ENCODE results near the gene CTRB1. TPM values are rescaled to one million over a fixed set of nuclear protein-coding genes. Genes with fewer than 3 reads are reported as not detected.

The CTRB1 gene
- total RNA-seq, 1 donor from 2014 or later, result not detected

DNA sequence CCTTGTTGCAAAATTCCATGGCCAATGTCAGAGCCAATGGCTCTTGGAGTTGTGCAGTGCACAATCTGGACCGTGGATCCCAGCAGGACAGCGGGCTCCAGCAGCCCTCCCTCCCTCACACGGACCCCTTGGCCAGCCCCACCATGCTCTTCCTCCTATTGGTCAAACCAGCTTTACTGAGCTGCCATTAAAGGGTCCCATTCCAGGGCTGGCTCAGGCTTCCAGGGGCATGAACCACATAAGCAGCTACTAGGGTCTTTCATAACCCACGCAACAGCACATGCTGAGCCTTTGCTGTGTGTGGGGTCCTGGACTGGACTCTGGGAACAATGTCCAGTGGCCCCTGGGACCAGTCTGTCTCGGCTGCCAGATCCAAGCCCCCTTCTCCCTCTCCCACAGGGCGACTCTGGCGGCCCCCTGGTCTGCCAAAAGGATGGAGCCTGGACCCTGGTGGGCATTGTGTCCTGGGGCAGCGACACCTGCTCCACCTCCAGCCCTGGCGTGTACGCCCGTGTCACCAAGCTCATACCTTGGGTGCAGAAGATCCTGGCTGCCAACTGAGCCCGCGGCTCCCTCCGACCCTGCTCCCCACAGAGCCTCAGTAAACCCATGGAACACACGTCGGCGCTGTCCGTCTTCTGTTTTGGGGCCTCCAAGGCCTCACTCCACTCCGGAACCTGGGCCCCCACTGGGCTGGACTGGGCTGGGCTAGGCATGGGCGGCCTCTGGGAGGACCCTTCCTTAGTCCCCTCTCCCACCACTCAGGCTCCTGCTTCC, 5.7 kb downstream of the CTRB1 start:
- peaks cover 8% of the 10 kb centered on the region for H3K36me3 Mint-ChIP-seq (ENCODE audit: low read depth, unreplicated experiment)
- H3K9me3 Mint-ChIP-seq (ENCODE audit: unreplicated experiment), result no peaks in the 10 kb centered on the region
- H3K27ac Mint-ChIP-seq (ENCODE audit: unreplicated experiment), result peak overlapping the region; percentile 88
- no peak for DNase-seq (ENCODE audit: low spot score)
- H3K4me1 Mint-ChIP-seq (ENCODE audit: unreplicated experiment), result peaks cover 7% of the 10 kb centered on the region
- H3K4me3 Mint-ChIP-seq (ENCODE audit: unreplicated experiment), result peak overlapping the region; percentile 42
- H3K27me3 Mint-ChIP-seq (ENCODE audit: unreplicated experiment), result peaks cover 29% of the 10 kb centered on the region
- TF ChIP-seq, protein P1, sequence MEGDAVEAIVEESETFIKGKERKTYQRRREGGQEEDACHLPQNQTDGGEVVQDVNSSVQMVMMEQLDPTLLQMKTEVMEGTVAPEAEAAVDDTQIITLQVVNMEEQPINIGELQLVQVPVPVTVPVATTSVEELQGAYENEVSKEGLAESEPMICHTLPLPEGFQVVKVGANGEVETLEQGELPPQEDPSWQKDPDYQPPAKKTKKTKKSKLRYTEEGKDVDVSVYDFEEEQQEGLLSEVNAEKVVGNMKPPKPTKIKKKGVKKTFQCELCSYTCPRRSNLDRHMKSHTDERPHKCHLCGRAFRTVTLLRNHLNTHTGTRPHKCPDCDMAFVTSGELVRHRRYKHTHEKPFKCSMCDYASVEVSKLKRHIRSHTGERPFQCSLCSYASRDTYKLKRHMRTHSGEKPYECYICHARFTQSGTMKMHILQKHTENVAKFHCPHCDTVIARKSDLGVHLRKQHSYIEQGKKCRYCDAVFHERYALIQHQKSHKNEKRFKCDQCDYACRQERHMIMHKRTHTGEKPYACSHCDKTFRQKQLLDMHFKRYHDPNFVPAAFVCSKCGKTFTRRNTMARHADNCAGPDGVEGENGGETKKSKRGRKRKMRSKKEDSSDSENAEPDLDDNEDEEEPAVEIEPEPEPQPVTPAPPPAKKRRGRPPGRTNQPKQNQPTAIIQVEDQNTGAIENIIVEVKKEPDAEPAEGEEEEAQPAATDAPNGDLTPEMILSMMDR (IDR thresholded peaks at IDR 0.05; ENCODE audit: unreplicated experiment), result no peak

DNA sequence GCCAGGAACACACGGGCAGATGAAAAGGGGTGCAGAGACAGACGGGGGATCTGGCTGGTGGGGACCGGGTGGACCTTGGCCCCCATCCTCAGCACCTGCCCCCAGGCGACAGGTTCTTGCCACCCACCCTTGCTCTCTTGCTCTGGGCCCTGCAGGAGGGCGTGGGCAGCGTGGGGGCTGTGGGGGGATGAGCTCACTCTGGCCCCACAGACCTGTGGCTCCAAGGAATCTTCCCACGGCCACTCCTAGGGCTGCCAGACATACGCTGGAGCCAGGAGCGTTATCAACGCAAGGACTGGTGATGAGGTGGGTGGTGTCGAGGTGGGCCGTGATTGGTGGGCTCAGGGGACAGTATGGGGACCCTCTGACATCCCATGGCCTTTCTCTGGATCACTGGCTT, 6.3 kb downstream of the CTRB1 start:
- H3K4me1 Mint-ChIP-seq (ENCODE audit: unreplicated experiment), result peaks cover 7% of the 10 kb centered on the region
- peaks cover 29% of the 10 kb centered on the region for H3K27me3 Mint-ChIP-seq (ENCODE audit: unreplicated experiment)
- TF ChIP-seq, protein P1 (IDR thresholded peaks at IDR 0.05; ENCODE audit: unreplicated experiment), result no peak
- no peak for DNase-seq (ENCODE audit: low spot score)
- H3K36me3 Mint-ChIP-seq (ENCODE audit: low read depth, unreplicated experiment), result peaks cover 8% of the 10 kb centered on the region
- H3K4me3 Mint-ChIP-seq (ENCODE audit: unreplicated experiment), result no peak overlapping the region
- no peaks in the 10 kb centered on the region for H3K9me3 Mint-ChIP-seq (ENCODE audit: unreplicated experiment)
- H3K27ac Mint-ChIP-seq (ENCODE audit: unreplicated experiment), result peak overlapping the region; percentile 80

DNA sequence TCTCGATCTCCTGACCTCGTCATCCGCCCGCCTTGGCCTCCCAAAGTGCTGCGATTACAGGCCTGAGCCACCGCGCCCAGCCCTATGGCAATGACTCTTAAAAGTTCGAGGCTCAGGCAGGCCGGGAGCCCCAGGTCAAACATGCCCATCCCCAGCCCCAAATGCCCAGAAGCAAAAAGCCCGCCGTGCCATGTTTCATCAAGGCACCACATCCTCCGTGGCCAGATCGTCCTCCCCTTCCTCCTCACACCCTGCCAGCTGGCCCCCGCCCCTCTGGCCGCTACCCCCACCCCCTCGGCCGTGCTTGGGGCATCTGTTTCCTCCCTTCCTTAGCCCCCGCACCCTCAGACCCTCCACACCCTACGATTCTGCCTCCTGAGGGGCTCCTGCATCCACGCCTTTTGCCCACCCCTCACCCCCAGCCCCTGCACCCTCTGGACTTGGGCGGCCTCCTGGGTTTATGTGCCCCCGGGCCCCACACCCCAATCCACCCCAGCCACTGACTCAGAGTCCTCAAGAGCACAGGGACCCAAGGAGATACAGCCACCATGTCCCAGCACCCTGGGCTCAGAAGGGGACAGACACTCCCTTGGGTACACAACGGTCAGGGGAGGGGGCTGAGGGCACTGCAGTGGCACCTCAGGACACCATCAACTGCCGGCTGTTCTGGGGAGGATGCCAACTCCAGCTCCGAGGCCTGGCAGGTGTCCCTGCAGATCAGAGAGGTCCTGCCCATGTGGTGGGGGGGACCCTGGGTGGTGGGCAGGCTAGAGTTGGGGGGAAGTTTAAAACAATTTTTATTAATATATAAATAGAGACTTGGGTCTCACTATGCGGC, 7.1 kb downstream of the CTRB1 start:
- no peak for DNase-seq (ENCODE audit: low spot score)

DNA sequence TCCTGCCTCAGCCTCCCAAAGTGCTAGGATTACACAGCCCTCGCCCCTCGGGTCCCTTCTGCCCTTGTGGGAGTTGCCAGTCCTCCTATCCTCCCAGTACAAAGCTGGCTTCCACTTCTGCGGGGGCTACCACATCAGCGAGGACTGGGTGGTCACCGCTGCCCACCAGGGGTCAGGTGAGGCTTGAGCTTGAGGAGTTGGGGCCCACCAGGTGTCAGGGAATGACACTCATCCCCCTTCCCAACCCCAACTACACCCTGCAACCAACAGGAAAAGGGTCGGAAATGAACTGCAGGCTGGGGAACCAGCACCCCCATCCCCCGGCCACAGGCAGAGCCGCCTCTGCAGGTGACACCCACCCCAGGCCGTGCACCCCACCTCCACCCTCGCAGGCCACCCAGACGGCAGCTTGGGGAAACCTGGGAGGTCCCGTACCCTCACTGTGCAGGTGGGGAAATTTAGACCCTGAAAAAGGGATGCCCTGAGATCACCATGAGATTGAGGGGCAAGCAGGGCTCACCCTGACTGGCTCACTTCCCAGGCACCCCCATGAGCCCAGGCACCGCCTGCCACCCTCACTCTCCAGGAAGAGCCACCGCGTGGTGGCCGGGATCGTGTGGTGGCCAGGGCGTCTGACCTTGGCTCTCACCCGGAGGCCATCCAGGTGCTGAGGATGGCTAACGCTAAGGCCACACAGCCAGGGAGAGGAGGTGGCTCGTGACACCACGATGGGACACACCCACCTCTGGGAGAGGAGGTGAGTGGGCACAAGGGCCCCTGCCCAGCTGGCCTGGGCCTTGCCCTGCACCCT, 8.0 kb downstream of the CTRB1 start:
- TF ChIP-seq, protein P1 (IDR thresholded peaks at IDR 0.05; ENCODE audit: unreplicated experiment), result no peak
- Mint-ChIP-seq H3K9me3 (ENCODE audit: unreplicated experiment) (no peaks in the 10 kb centered on the region), H3K27ac (ENCODE audit: unreplicated experiment) (no peak overlapping the region), H3K4me3 (ENCODE audit: unreplicated experiment) (no peak overlapping the region), H3K27me3 (ENCODE audit: unreplicated experiment) (peaks cover 32% of the 10 kb centered on the region), H3K36me3 (ENCODE audit: low read depth, unreplicated experiment) (peaks cover 22% of the 10 kb centered on the region), H3K4me1 (ENCODE audit: unreplicated experiment) (peaks cover 7% of the 10 kb centered on the region)
- DNase-seq (ENCODE audit: low spot score), result no peak

More for the DNA sequence above, 7.1 kb downstream of the CTRB1 start:
- Mint-ChIP-seq H3K36me3 (ENCODE audit: low read depth, unreplicated experiment) (peaks cover 15% of the 10 kb centered on the region), H3K4me3 (ENCODE audit: unreplicated experiment) (no peak overlapping the region), H3K27me3 (ENCODE audit: unreplicated experiment) (peaks cover 35% of the 10 kb centered on the region), H3K9me3 (ENCODE audit: unreplicated experiment) (no peaks in the 10 kb centered on the region), H3K4me1 (ENCODE audit: unreplicated experiment) (peaks cover 7% of the 10 kb centered on the region), H3K27ac (ENCODE audit: unreplicated experiment) (peak overlapping the region; percentile 80)
- TF ChIP-seq, protein P1 (IDR thresholded peaks at IDR 0.05; ENCODE audit: unreplicated experiment), result no peak
